IPS-18c (cell line): ENCODE measurements around the gene QRSL1.
"Not testable (repeated sequence)": the region's sequence is repeated elsewhere in the genome, so short reads cannot be mapped to it uniquely, and the experiment has no call there.

Source experiments
- H3K4me3 ChIP-seq: 2 replicates; pipeline ENCODE4 v1.7.0; 2013; ENCODE audit warnings: low read depth, mild to moderate bottlenecking, low read length, moderate library complexity; ENCODE audit not compliant: insufficient read depth
- H3K9me3 ChIP-seq: one replicate; pipeline ENCODE4 v1.6.1; 2013; ENCODE audit warnings: mild to moderate bottlenecking, low read length, moderate library complexity; ENCODE audit not compliant: control insufficient read depth, insufficient read depth

The QRSL1 gene

DNA sequence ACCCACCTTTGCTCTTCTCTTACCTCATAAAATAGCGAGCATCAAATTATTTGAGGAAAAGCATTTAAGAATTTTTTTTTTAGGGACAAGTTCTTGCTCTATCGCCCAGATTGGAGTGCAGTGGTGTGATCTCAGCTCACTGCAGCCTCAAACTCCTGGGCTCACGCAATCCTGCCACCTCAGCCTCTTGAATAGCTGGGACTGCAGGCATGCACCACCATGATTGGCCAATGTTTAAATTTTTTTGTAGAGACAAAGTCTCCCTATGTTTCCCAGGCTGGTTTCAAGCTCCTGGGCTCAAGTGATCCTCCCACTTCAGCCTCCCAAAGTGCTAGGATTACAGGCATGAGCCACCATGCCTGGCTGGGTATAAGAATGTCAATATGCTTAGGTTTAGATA lies 71.8 kb downstream of the QRSL1 start:
- H3K9me3 ChIP-seq = peaks cover 11% of the 10 kb centered on the region
- not testable (repeated sequence) for H3K4me3 ChIP-seq

DNA sequence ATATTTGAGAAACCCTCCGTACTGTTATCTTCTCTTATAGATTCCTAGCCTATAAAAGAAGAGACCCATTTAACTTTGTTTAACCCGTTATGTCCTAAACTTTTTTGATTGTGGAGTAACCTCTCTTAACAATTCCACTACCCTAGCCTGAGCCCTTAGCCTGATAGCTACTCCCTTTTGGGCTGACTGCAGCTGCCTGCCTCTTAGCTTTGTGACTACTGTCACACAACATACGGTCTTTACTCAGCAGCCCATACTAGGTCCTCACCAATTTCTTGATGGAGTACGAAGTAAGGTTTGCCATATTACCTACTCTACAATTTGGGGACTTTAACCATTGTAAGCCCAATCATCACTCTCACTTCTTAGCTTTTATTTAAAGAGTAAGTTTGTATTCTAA lies 72.7 kb downstream of the QRSL1 start:
- Histone ChIP-seq H3K9me3 (peaks cover 11% of the 10 kb centered on the region), H3K4me3 (no peak overlapping the region)

DNA sequence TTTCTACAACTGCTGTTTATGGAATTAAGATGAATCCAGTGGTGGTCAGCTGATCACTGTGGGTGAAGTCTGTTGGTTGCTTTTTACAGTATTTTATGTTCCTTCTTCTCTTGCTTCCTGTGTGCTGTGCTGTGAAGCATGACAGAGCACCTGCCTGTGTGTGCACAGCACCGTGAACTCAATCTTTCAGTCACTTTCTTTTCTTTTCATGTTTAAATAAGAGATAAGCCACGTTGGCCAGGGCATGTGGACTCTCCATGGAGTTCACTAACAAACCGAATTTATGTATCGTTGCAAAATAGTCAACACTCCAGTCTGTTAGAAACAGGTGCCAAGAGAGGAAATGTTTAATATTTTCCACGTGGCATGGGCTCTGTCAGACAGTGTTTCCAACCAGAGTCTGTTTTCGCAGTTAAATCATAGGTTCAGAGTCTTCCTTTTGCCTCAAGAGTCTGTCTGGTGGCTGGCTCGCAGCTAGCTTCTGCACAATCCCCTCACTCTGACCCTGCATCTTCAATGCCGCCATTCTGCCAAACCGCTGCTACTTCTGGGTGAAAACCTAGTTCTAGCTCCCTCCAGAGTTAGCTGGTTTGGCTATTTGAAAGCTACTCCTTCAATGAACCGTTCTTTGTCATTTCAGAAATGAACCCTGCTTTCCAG lies 73.2 kb downstream of the QRSL1 start:
- H3K4me3 ChIP-seq = no peak overlapping the region
- H3K9me3 ChIP-seq = peaks cover 11% of the 10 kb centered on the region

DNA sequence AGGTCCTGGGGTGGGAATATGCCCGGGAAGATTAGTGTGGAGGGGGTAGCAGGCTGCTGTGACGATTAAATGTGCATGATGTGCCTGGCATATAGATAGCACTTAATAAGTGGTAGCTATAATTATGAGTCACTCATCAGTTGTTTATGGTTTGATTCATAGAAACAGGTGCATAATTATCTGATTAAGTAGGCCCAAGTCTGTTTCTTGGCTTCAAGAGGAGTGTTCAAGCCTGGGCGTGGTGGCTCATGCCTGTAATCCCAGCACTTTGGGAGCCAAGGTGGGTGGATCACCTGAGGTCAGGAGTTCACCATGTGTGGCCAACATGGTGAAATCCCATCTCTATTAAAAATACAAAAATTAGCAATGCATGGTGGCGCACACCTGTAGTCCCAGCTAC lies 74.9 kb downstream of the QRSL1 start:
- no peak overlapping the region for H3K4me3 ChIP-seq
- H3K9me3 ChIP-seq = peaks cover 11% of the 10 kb centered on the region

DNA sequence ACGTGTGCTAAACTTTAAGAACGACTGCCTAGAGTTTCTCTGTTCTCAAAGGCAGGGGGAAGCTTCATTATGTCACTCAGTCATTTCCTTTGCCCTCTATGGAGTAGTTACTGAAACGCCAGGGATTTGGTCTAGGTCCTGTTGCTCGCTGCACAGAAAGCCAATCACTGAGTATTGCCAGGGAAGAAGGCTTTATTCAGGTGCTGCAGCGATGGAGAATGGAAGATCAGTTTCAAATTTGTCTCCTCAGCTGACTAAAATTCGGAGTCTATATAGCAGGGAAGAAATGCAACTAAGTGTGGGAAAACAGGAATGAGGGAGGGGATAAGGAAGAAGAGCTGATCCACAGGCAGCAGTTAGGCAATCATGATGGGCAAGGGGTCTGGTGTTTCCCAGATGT lies 75.8 kb downstream of the QRSL1 start:
- peaks cover 11% of the 10 kb centered on the region for H3K9me3 ChIP-seq
- no peak overlapping the region; the same call in 1 of the 2 replicates for H3K4me3 ChIP-seq

DNA sequence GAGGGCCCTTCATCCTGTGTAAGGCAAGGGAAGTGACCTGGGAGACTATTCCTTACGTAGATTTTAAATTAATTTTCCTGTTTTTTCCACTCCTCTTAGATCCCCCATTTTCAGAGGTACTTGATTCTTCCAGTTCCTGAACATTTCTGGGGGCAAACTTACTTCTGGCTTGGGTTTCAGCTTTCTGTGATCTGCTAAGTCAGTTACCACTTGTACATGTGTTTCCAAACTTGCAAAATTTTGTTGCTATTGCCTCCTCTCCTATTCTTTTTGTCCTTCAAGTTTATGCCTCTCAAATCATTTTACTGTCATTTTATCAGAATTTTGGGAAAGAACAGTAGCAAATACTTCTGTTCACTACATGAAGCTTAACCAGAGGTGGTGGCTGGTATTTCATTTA lies 81.2 kb downstream of the QRSL1 start:
- Histone ChIP-seq H3K9me3 (peaks cover 3% of the 10 kb centered on the region), H3K4me3 (no peak overlapping the region)

DNA sequence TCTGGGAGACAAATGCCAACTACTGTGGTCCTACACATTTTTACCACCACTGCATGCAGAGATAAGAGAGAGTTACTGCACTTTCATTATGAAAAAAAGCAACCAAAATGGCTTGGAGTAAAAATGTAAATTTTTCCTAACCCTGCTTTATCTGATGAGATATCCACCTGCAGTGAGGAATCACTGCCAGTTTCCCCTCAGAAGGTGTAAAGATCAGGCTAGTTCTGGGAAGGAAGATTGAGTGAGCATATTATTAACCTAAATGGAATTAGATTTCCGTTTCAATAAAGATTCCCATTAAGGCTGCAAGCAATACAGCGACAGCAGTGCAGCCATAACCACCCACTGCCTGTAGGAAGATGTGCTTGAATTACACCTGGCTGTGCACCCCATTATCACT lies 84.9 kb downstream of the QRSL1 start:
- no peak overlapping the region for H3K4me3 ChIP-seq
- H3K9me3 ChIP-seq = no peaks in the 10 kb centered on the region

DNA sequence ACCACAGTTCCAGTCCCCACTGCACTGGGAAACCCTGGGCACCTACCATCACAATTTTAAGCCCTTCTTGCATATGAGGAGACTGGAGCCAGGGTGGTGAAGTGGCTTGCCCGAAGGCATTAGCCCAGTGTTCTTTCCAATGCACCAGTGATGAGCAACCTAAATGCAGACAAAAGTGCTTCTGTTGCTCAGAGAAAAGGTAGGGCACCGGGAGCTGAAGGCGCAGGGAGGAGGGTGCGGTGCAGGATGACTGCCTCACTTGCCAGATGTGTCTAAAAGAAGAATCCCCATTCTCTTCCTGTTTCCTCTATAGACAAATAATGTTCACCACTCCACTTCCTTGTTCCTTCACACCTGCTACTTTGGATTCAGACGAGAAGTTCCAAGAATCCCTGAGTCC lies 86.5 kb downstream of the QRSL1 start:
- Histone ChIP-seq H3K9me3 (no peaks in the 10 kb centered on the region), H3K4me3 (no peak overlapping the region)

DNA sequence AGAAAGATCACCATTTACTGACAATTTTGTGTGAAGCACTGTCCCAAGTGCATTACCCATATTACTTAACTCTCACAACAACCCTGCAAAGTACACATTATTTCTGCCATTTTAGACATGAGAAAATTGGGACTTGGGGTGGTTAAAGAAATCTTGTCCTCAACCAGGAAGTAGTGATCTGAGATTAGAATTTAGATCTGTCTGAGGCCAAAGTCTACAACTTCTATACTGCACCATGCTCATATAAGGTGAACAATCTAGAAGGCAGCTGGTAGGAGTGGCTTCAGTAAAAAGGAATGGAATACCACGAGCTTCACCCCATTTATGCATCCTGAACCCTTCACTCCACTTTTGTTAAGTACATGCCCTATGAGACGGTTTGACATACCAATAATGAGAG lies 87.6 kb downstream of the QRSL1 start:
- Histone ChIP-seq H3K9me3 (no peaks in the 10 kb centered on the region), H3K4me3 (no peak overlapping the region)
